ENCODE data around the gene METTL1. TPM values are rescaled to one million over a fixed set of nuclear protein-coding genes. Genes with fewer than 3 reads are reported as not detected.

The METTL1 gene
- total RNA-seq, 1 donor from 2014 or later, result 26.8 TPM

- Mint-ChIP-seq H3K9me3 (ENCODE audit: low read depth) (no peaks in the 10 kb centered on the region), H3K27me3 (ENCODE audit: low read depth) (peaks cover 3% of the 10 kb centered on the region), H3K4me1 (ENCODE audit: low read depth) (peaks cover 3% of the 10 kb centered on the region), H3K27ac (ENCODE audit: unreplicated experiment) (no peak overlapping the region), H3K4me3 (ENCODE audit: unreplicated experiment) (no peak overlapping the region), H3K36me3 (ENCODE audit: low read depth) (peaks cover 32% of the 10 kb centered on the region)
- DNase-seq (ENCODE audit: low spot score), result no peak
- no peak for TF ChIP-seq CTCF (IDR thresholded peaks at IDR 0.05)
These were observed 51.9 kb downstream of the METTL1 start for GRCh38 chr12:57719777-57720605.

- Mint-ChIP-seq H3K27ac (ENCODE audit: unreplicated experiment) (no peak overlapping the region), H3K4me1 (ENCODE audit: low read depth) (peaks cover 3% of the 10 kb centered on the region), H3K9me3 (ENCODE audit: low read depth) (no peaks in the 10 kb centered on the region), H3K36me3 (ENCODE audit: low read depth) (peaks cover 32% of the 10 kb centered on the region), H3K27me3 (ENCODE audit: low read depth) (no peaks in the 10 kb centered on the region), H3K4me3 (ENCODE audit: unreplicated experiment) (no peak overlapping the region)
- TF ChIP-seq CTCF (IDR thresholded peaks at IDR 0.05), result no peak
- no peak for DNase-seq (ENCODE audit: low spot score)
These were observed 53.0 kb downstream of the METTL1 start for GRCh38 chr12:57718641-57719528.

Small RNA genes within 50 kb of the gene (microRNA-seq; reads per million reads assigned to microRNA genes)
- gene MIR6759 (ENCODE audit: borderline number of aligned reads), result not detected

Other genes with a start within 250 kb of the METTL1 start
- gene MBD6, start 249.3 kb downstream of the METTL1 start, total RNA-seq, result 66.9 to 86.5 TPM (median 78.4 TPM) in 3 replicates
- gene DCTN2, start 224.9 kb downstream of the METTL1 start, total RNA-seq, result 104 to 117 TPM (median 112 TPM) in 3 replicates
- 2.6 to 5.1 TPM (median 3.5 TPM) in 3 replicates for gene KIF5A, start 222.1 kb downstream of the METTL1 start, total RNA-seq
- gene PIP4K2C, start 180.9 kb downstream of the METTL1 start, total RNA-seq, result 27.9 to 33.1 TPM (median 30.5 TPM) in 3 replicates
- 29.8 to 30.3 TPM (median 30.1 TPM) in 3 replicates for gene DTX3, start 167.3 kb downstream of the METTL1 start, total RNA-seq
- gene ARHGEF25, start 160.7 kb downstream of the METTL1 start, total RNA-seq, result 29.0 to 30.6 TPM (median 29.5 TPM) in 3 replicates
- gene B4GALNT1, start 138.9 kb downstream of the METTL1 start, total RNA-seq, result 20.8 to 21.8 TPM (median 21.4 TPM) in 3 replicates
- 284 to 337 TPM (median 290 TPM) in 3 replicates for gene OS9, start 78.0 kb downstream of the METTL1 start, total RNA-seq
- gene AGAP2, start 33.4 kb downstream of the METTL1 start, total RNA-seq, result 1.9 to 3.1 TPM (median 1.9 TPM) in 3 replicates
- gene TSPAN31, start 27.1 kb downstream of the METTL1 start, total RNA-seq, result 21.2 to 29.3 TPM (median 21.5 TPM) in 3 replicates
- gene CDK4, start 19.8 kb downstream of the METTL1 start, total RNA-seq, result 136 to 140 TPM (median 139 TPM) in 3 replicates
- gene MARCHF9, start 17.0 kb downstream of the METTL1 start, total RNA-seq, result 17.3 to 22.1 TPM (median 21.8 TPM) in 3 replicates
- gene CYP27B1, start 5.0 kb downstream of the METTL1 start, total RNA-seq, result 2.1 to 3.2 TPM (median 2.3 TPM) in 3 replicates
- 13.0 to 14.8 TPM (median 13.6 TPM) in 3 replicates for gene EEF1AKMT3, start 509 bp upstream of the METTL1 start, total RNA-seq
- 17.8 to 21.3 TPM (median 19.9 TPM) in 3 replicates for gene TSFM, start 10.7 kb upstream of the METTL1 start, total RNA-seq
- 4.8 to 6.0 TPM (median 5.6 TPM) in 3 replicates for gene AVIL, start 46.6 kb upstream of the METTL1 start, total RNA-seq
- gene CTDSP2, start 74.6 kb upstream of the METTL1 start, total RNA-seq, result 113 to 124 TPM (median 123 TPM) in 3 replicates
- 2.3 to 5.3 TPM (median 3.6 TPM) in 3 replicates for gene ATP23, start 169.5 kb upstream of the METTL1 start, total RNA-seq